Lower leg skin (tissue), 4 donors: Measurements from ENCODE around the gene SLC1A7. TPM values are rescaled to one million over a fixed set of nuclear protein-coding genes. Genes with fewer than 3 reads are reported as not detected.

ENCODE experiments used
- DNase-seq, 2 donors: peaks; one replicate each; pipeline ENCODE4 v3.0.0-alpha.2; 2019; ENCODE audit warnings: low spot score in 2 of 2
- H3K4me3 ChIP-seq: fragments of 200-600 bp; sonication (generic); 2 replicates; pipeline ENCODE4 v1.5.1; 2017; ENCODE audit warnings: mild to moderate bottlenecking, low read depth; ENCODE audit not compliant: poor library complexity, severe bottlenecking
- POLR2A ChIP-seq, 2 donors: fragments of 450-650 bp; IDR thresholded peaks; one replicate each; pipeline ENCODE4 v1.6.1; 2016 to 2017; ENCODE audit warnings: antibody characterized with exemption in 2 of 2, mild to moderate bottlenecking in 1 of 2, moderate library complexity in 1 of 2
- WGBS, 2 donors: methylation state at CpG; one replicate each; pipeline ENCODE4 v1.1.5; 2018; 5-methylcytosine and 5-hydroxymethylcytosine counted together
- intact Hi-C: fragments of 100-400 bp; cut with DNase I; formaldehyde crosslinking; loops from one replicate; pipeline ENCODE4 v1.15.0; 2023; ENCODE audit warnings: low total_unique reads
- total RNA-seq, 4 donors: library from RNA; depleted of rRNA; stranded (reverse); fragments of >200 nt; gene quantifications; one replicate each; pipeline ENCODE4 v1.1.0, GENCODE V29; 2016
- TF ChIP-seq, protein P1 (sequence below), 3 donors: fragments of 450-650 bp; IDR thresholded peaks; one replicate each; pipeline ENCODE4 v1.5.1; 2016; ENCODE audit warnings: antibody characterized with exemption in 3 of 3, mild to moderate bottlenecking in 3 of 3, moderate library complexity in 2 of 3

The SLC1A7 gene
- total RNA-seq, 4 donors from 2014 or later, result not detected

DNA sequence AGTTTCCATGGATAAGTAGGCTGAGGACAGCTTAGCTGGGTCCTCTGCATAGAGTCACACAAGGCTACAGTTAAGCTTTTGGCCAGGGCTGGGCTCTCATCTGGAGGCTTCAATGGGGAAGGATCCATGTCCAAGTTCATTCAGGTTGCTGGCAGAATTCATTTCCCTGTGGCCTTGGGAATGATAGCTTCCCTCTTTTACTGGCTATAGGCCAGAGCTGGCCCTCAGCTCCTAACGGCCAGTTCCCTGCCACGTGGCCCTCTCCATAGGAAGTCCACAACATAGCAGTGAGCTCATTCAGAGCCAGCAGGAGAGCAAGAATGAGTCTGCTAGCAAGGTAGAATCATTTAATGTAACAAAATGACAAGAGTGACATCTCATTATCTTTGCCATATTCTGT, 95.5 kb downstream of the SLC1A7 start:
- DNase-seq, result no peak
- no peak overlapping the region for H3K4me3 ChIP-seq
- 46 to 52% methylated on average over 2 of the region's 2 CpGs for WGBS, 2 donors
- TF ChIP-seq POLR2A (IDR thresholded peaks at IDR 0.05), result no peak
- TF ChIP-seq, protein P1, sequence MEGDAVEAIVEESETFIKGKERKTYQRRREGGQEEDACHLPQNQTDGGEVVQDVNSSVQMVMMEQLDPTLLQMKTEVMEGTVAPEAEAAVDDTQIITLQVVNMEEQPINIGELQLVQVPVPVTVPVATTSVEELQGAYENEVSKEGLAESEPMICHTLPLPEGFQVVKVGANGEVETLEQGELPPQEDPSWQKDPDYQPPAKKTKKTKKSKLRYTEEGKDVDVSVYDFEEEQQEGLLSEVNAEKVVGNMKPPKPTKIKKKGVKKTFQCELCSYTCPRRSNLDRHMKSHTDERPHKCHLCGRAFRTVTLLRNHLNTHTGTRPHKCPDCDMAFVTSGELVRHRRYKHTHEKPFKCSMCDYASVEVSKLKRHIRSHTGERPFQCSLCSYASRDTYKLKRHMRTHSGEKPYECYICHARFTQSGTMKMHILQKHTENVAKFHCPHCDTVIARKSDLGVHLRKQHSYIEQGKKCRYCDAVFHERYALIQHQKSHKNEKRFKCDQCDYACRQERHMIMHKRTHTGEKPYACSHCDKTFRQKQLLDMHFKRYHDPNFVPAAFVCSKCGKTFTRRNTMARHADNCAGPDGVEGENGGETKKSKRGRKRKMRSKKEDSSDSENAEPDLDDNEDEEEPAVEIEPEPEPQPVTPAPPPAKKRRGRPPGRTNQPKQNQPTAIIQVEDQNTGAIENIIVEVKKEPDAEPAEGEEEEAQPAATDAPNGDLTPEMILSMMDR (IDR thresholded peaks at IDR 0.05), result no peak
- intact Hi-C loops, result no loop called here

- 84 to 85% methylated on average over 5 of the region's 5 CpGs for WGBS, 2 donors
- H3K4me3 ChIP-seq, result no peak overlapping the region
- TF ChIP-seq, protein P1 (IDR thresholded peaks at IDR 0.05), result no peak
- TF ChIP-seq POLR2A (IDR thresholded peaks at IDR 0.05), result no peak
- DNase-seq, result no peak
- intact Hi-C loops, result no loop called here
Observed at GRCh38 chr1:53044926-53045325, 97.5 kb downstream of the SLC1A7 start.

DNA sequence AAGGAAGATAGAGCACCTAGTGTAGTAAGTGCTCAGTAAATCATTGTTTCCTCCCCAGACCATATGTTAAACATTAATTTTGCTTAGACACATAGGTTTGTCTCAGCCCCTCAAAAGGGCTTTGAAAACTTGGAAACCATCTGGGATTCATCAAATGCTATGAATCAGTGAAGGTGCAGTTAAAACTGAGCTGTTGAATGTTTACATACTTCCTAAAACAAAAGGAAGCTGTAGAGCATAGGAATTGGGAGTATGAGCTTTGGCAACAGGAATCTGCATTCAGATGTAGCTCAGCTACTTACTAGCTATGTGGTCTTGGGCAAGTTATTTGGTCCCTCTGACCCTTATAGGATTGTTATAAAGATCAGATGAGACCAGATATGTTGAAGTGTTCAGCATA, 99.2 kb downstream of the SLC1A7 start:
- TF ChIP-seq POLR2A (IDR thresholded peaks at IDR 0.05), result no peak
- TF ChIP-seq, protein P1 (IDR thresholded peaks at IDR 0.05), result no peak
- intact Hi-C loops, result no loop called here
- no peak for DNase-seq
- H3K4me3 ChIP-seq, result no peak overlapping the region

- no peak overlapping the region for H3K4me3 ChIP-seq
- no peak for DNase-seq
- 81% methylated on average over 3 of the region's 3 CpGs for WGBS, 2 donors
- intact Hi-C loops, result no loop called here
- TF ChIP-seq, protein P1 (IDR thresholded peaks at IDR 0.05), result no peak
- TF ChIP-seq POLR2A (IDR thresholded peaks at IDR 0.05), result no peak
Observed at GRCh38 chr1:53038566-53038965, 103.9 kb downstream of the SLC1A7 start.

Other genes starting within 250 kb of the SLC1A7 start
- 100 to 1,000 TPM in 1 of 4 donors, 10 to 100 TPM in 3; 68.1 to 129 (median 79.0) TPM for gene ECHDC2, start 220.9 kb downstream of the SLC1A7 start, total RNA-seq
- gene SCP2, start 215.4 kb downstream of the SLC1A7 start, total RNA-seq, result 100 to 1,000 TPM in 2 of 4 donors, 10 to 100 TPM in 2; 79.4 to 124 (median 106) TPM
- 10 to 100 TPM; 11.3 to 58.8 (median 14.4) TPM for gene PODN, start 80.4 kb downstream of the SLC1A7 start, total RNA-seq
- gene CPT2, start 54.2 kb upstream of the SLC1A7 start, total RNA-seq, result 10 to 100 TPM; 30.1 to 47.1 (median 36.7) TPM
- 10 to 100 TPM; 19.1 to 39.8 (median 29.0) TPM for gene CZIB, start 78.0 kb upstream of the SLC1A7 start, total RNA-seq
- 10 to 100 TPM; 15.2 to 33.7 (median 21.1) TPM for gene MAGOH, start 95.9 kb upstream of the SLC1A7 start, total RNA-seq
- gene LRP8, start 185.4 kb upstream of the SLC1A7 start, total RNA-seq, result 1 to 10 TPM in 3 of 4 donors, under 1 TPM in 1; 0.76 to 4.0 (median 2.0) TPM